Sigmoid colon (tissue), 4 donors: ENCODE data around the gene BCAS3.

ENCODE experiments used
- EP300 ChIP-seq, 4 donors: sonication (generic); formaldehyde crosslinking; IDR thresholded peaks; one replicate each; pipeline ENCODE4 v1.6.1; 2017; ENCODE audit warnings: antibody characterized with exemption in 4 of 4
- POLR2A ChIP-seq, 2 donors: fragments of 450-650 bp; IDR thresholded peaks; one replicate each; pipeline ENCODE4 v1.6.1; 2016; ENCODE audit warnings: antibody characterized with exemption in 2 of 2, mild to moderate bottlenecking in 2 of 2, moderate library complexity in 2 of 2
- POLR2AphosphoS5 ChIP-seq, 4 donors: sonication (generic); formaldehyde crosslinking; IDR thresholded peaks; one replicate each; pipeline ENCODE4 v1.6.1; 2017; ENCODE audit warnings: antibody characterized with exemption in 4 of 4
- TF ChIP-seq, protein P1 (sequence below), 4 experiments: fragments of 450-650 bp in 3 of 4; fragments of 200-600 bp in 1 of 4; IDR thresholded peaks; one replicate each; pipeline ENCODE4 v1.5.1; 2016 to 2019; ENCODE audit warnings: antibody characterized with exemption in 4 of 4, mild to moderate bottlenecking in 3 of 4, moderate library complexity in 2 of 4

DNA sequence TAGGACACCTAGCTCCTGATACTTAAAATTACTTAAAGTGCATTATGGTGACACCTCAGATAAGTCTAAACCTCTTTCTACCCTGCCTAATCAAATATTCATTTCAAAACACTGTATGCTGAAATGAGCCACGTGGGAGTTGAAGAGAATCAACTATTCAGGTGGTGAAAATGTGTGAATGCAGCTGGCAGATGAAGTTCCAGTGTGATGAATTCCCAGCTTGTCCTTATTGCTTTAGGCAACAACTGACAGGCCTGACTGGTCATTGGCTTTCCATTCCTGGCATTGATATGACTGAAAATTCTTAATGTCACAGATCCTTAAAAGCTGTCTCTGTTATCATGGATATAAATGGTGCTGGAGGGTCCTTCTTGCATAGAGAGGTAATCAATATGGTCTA is 420.1 kb downstream of the BCAS3 start:
- TF ChIP-seq, protein P1, sequence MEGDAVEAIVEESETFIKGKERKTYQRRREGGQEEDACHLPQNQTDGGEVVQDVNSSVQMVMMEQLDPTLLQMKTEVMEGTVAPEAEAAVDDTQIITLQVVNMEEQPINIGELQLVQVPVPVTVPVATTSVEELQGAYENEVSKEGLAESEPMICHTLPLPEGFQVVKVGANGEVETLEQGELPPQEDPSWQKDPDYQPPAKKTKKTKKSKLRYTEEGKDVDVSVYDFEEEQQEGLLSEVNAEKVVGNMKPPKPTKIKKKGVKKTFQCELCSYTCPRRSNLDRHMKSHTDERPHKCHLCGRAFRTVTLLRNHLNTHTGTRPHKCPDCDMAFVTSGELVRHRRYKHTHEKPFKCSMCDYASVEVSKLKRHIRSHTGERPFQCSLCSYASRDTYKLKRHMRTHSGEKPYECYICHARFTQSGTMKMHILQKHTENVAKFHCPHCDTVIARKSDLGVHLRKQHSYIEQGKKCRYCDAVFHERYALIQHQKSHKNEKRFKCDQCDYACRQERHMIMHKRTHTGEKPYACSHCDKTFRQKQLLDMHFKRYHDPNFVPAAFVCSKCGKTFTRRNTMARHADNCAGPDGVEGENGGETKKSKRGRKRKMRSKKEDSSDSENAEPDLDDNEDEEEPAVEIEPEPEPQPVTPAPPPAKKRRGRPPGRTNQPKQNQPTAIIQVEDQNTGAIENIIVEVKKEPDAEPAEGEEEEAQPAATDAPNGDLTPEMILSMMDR (IDR thresholded peaks at IDR 0.05): no peak
- no peak for TF ChIP-seq POLR2A (IDR thresholded peaks at IDR 0.05)
- no peak for TF ChIP-seq POLR2AphosphoS5 (IDR thresholded peaks at IDR 0.05)
- TF ChIP-seq EP300 (IDR thresholded peaks at IDR 0.05): no peak
